Measurements from ENCODE around the gene CD226. TPM values are rescaled to one million over a fixed set of nuclear protein-coding genes. Genes with fewer than 3 reads are reported as not detected.
"Not testable (repeated sequence)": the region's sequence is repeated elsewhere in the genome, so short reads cannot be mapped to it uniquely, and the experiment has no call there.

The CD226 gene
- total RNA-seq, 1 donor from 2014 or later: 0.25 TPM

GRCh38 chr18:69872661-69873060 is 75.0 kb downstream of the CD226 start:
- no peak for DNase-seq (ENCODE audit: low read depth)

- no peak for DNase-seq (ENCODE audit: low read depth)
These were observed 76.3 kb downstream of the CD226 start for GRCh38 chr18:69871363-69871762.

- no peak for DNase-seq (ENCODE audit: low read depth)
These were observed 76.9 kb downstream of the CD226 start for GRCh38 chr18:69870736-69871135.

GRCh38 chr18:69866212-69866611 is 81.5 kb downstream of the CD226 start:
- DNase-seq (ENCODE audit: low read depth): no peak

GRCh38 chr18:69865776-69866175 is 81.9 kb downstream of the CD226 start:
- no peak for DNase-seq (ENCODE audit: low read depth)

- peak; percentile 12 for DNase-seq (ENCODE audit: low read depth)
These were observed 82.9 kb downstream of the CD226 start for GRCh38 chr18:69864802-69865201.

- DNase-seq (ENCODE audit: low read depth): no peak
These were observed 88.8 kb downstream of the CD226 start for GRCh38 chr18:69858897-69859296.

GRCh38 chr18:69854455-69854854 is 93.2 kb downstream of the CD226 start:
- DNase-seq (ENCODE audit: low read depth): no peak

- no peak for DNase-seq (ENCODE audit: low read depth)
These were observed 94.6 kb downstream of the CD226 start for GRCh38 chr18:69853051-69853450.

- peak; percentile 21 for DNase-seq (ENCODE audit: low read depth)
These were observed 101.8 kb downstream of the CD226 start for GRCh38 chr18:69845593-69846506.

GRCh38 chr18:69844656-69845055 is 103.0 kb downstream of the CD226 start:
- no peak for DNase-seq (ENCODE audit: low read depth)

- no peak for DNase-seq (ENCODE audit: low read depth)
These were observed 104.7 kb downstream of the CD226 start for GRCh38 chr18:69843015-69843414.

- DNase-seq (ENCODE audit: low read depth): no peak
These were observed 106.6 kb downstream of the CD226 start for GRCh38 chr18:69841117-69841516.

GRCh38 chr18:69840445-69840844 is 107.2 kb downstream of the CD226 start:
- no peak for DNase-seq (ENCODE audit: low read depth)

GRCh38 chr18:69840001-69840400 is 107.7 kb downstream of the CD226 start:
- no peak for DNase-seq (ENCODE audit: low read depth)

- DNase-seq (ENCODE audit: low read depth): no peak
These were observed 108.2 kb downstream of the CD226 start for GRCh38 chr18:69839497-69839896.

- DNase-seq (ENCODE audit: low read depth): no peak
These were observed 108.9 kb downstream of the CD226 start for GRCh38 chr18:69838620-69839411.

- no peak for DNase-seq (ENCODE audit: low read depth)
These were observed 109.7 kb downstream of the CD226 start for GRCh38 chr18:69838003-69838402.

GRCh38 chr18:69834980-69835379 is 112.7 kb downstream of the CD226 start:
- DNase-seq (ENCODE audit: low read depth): not testable (repeated sequence)

GRCh38 chr18:69830189-69830588 is 117.5 kb downstream of the CD226 start:
- no peak for DNase-seq (ENCODE audit: low read depth)

- no peak for DNase-seq (ENCODE audit: low read depth)
These were observed 127.1 kb downstream of the CD226 start for GRCh38 chr18:69820538-69820937.

- DNase-seq (ENCODE audit: low read depth): no peak
These were observed 128.2 kb downstream of the CD226 start for GRCh38 chr18:69819460-69819859.
